Duodenal mucosa (tissue), 2 donors: ENCODE results near the gene LIMS2.

Experiments
- H3K27ac ChIP-seq: one replicate; pipeline ENCODE4 v1.7.0; 2013; ENCODE audit warnings: low read depth, low read length
- H3K27me3 ChIP-seq, 2 donors: one replicate each; pipeline ENCODE4 v1.7.0; 2013; ENCODE audit warnings: low read length in 2 of 2, control low read depth in 1 of 2; ENCODE audit not compliant: insufficient read depth in 2 of 2, control insufficient read depth in 1 of 2
- H3K36me3 ChIP-seq, 2 donors: one replicate each; pipeline ENCODE4 v1.7.0; 2013; ENCODE audit warnings: low read length in 2 of 2, control low read depth in 1 of 2; ENCODE audit not compliant: insufficient read depth in 2 of 2, control insufficient read depth in 1 of 2
- H3K4me1 ChIP-seq, 2 donors: one replicate each; pipeline ENCODE4 v1.7.0; 2013; ENCODE audit warnings: low read length in 2 of 2, control low read depth in 1 of 2; ENCODE audit not compliant: insufficient read depth in 2 of 2, control insufficient read depth in 1 of 2
- H3K4me3 ChIP-seq, 2 donors: one replicate each; pipeline ENCODE4 v1.7.0; 2013; ENCODE audit warnings: low read length in 2 of 2, low read depth in 1 of 2
- H3K9ac ChIP-seq, 2 donors: one replicate each; pipeline ENCODE4 v1.7.0; 2013; ENCODE audit warnings: low read length in 2 of 2, low read depth in 1 of 2
- H3K9me3 ChIP-seq, 2 donors: one replicate each; pipeline ENCODE4 v1.7.0; 2013; ENCODE audit warnings: low read length in 2 of 2, control low read depth in 1 of 2; ENCODE audit not compliant: control insufficient read depth in 1 of 2

LIMS2 gene

GRCh38 chr2:127650785-127651380, 24.4 kb downstream of the LIMS2 start:
- no peaks in the 10 kb centered on the region for H3K36me3 ChIP-seq
- peaks cover 0 to 5% of the 10 kb centered on the region in 2 donors for H3K4me1 ChIP-seq
- no peak overlapping the region for H3K9ac ChIP-seq
- no peak overlapping the region for H3K4me3 ChIP-seq
- H3K27me3 ChIP-seq = no peaks in the 10 kb centered on the region
- H3K27ac ChIP-seq = no peak overlapping the region
- no peaks in the 10 kb centered on the region for H3K9me3 ChIP-seq

GRCh38 chr2:127650041-127650784, 25.1 kb downstream of the LIMS2 start:
- H3K9ac ChIP-seq = no peak overlapping the region
- H3K4me3 ChIP-seq = no peak overlapping the region
- H3K4me1 ChIP-seq = peaks cover 0 to 8% of the 10 kb centered on the region in 2 donors
- no peaks in the 10 kb centered on the region for H3K9me3 ChIP-seq
- H3K27ac ChIP-seq = no peak overlapping the region
- H3K36me3 ChIP-seq = no peaks in the 10 kb centered on the region
- no peaks in the 10 kb centered on the region for H3K27me3 ChIP-seq

- no peaks in the 10 kb centered on the region for H3K9me3 ChIP-seq
- H3K27me3 ChIP-seq = no peaks in the 10 kb centered on the region
- H3K27ac ChIP-seq = no peak overlapping the region
- H3K9ac ChIP-seq = no peak overlapping the region
- H3K36me3 ChIP-seq = no peaks in the 10 kb centered on the region
- no peak overlapping the region for H3K4me3 ChIP-seq
- H3K4me1 ChIP-seq = peaks cover 3 to 8% of the 10 kb centered on the region in 2 donors
Measured at GRCh38 chr2:127649684-127650040, 25.7 kb downstream of the LIMS2 start.

- Histone ChIP-seq H3K27ac (no peak overlapping the region), H3K36me3 (no peaks in the 10 kb centered on the region), H3K4me3 (no peak overlapping the region), H3K4me1 (peaks cover 3 to 8% of the 10 kb centered on the region in 2 donors), H3K27me3 (no peaks in the 10 kb centered on the region), H3K9me3 (no peaks in the 10 kb centered on the region), H3K9ac (no peak overlapping the region)
Measured at GRCh38 chr2:127649100-127649611, 26.2 kb downstream of the LIMS2 start.

- no peaks in the 10 kb centered on the region for H3K9me3 ChIP-seq
- peaks cover 3 to 8% of the 10 kb centered on the region in 2 donors for H3K4me1 ChIP-seq
- H3K4me3 ChIP-seq = no peak overlapping the region
- H3K27ac ChIP-seq = no peak overlapping the region
- H3K36me3 ChIP-seq = no peaks in the 10 kb centered on the region
- H3K27me3 ChIP-seq = no peaks in the 10 kb centered on the region
- no peak overlapping the region for H3K9ac ChIP-seq
Measured at GRCh38 chr2:127648321-127648720, 27.0 kb downstream of the LIMS2 start.

- peaks cover 3 to 8% of the 10 kb centered on the region in 2 donors for H3K4me1 ChIP-seq
Measured at GRCh38 chr2:127647242-127648190, 27.8 kb downstream of the LIMS2 start.

GRCh38 chr2:127646487-127647241, 28.7 kb downstream of the LIMS2 start:
- no peak overlapping the region for H3K9ac ChIP-seq
- H3K27me3 ChIP-seq = no peaks in the 10 kb centered on the region
- no peak overlapping the region for H3K4me3 ChIP-seq
- H3K27ac ChIP-seq = no peak overlapping the region
- H3K36me3 ChIP-seq = no peaks in the 10 kb centered on the region
- H3K4me1 ChIP-seq = peaks cover 3 to 8% of the 10 kb centered on the region in 2 donors
- H3K9me3 ChIP-seq = no peaks in the 10 kb centered on the region

More at GRCh38 chr2:127647242-127648190, 27.8 kb downstream of the LIMS2 start:
- Histone ChIP-seq H3K9me3 (no peaks in the 10 kb centered on the region), H3K27ac (no peak overlapping the region), H3K27me3 (no peaks in the 10 kb centered on the region), H3K4me3 (no peak overlapping the region), H3K9ac (no peak overlapping the region), H3K36me3 (no peaks in the 10 kb centered on the region)

- no peaks in the 10 kb centered on the region for H3K36me3 ChIP-seq
- H3K27ac ChIP-seq = no peak within 1 kb of the TSS
- peaks cover 3 to 8% of the 10 kb centered on the region in 2 donors for H3K4me1 ChIP-seq
- no peaks in the 10 kb centered on the region for H3K27me3 ChIP-seq
- no peak within 1 kb of the TSS for H3K9ac ChIP-seq
- no peaks in the 10 kb centered on the region for H3K9me3 ChIP-seq
- H3K4me3 ChIP-seq = no peak within 1 kb of the TSS
Measured at GRCh38 chr2:127645395-127646291, 29.7 kb downstream of the LIMS2 start, which contains the start of gene GPR17. Gene GPR17 (plus strand): TSS chr2:127646153. CDS start chr2:127650736, 4,583 bp downstream.

- Histone ChIP-seq H3K9ac (no peak overlapping the region), H3K36me3 (no peaks in the 10 kb centered on the region), H3K9me3 (no peaks in the 10 kb centered on the region), H3K27ac (no peak overlapping the region), H3K4me3 (no peak overlapping the region), H3K27me3 (no peaks in the 10 kb centered on the region), H3K4me1 (peaks cover 3 to 8% of the 10 kb centered on the region in 2 donors)
Measured at GRCh38 chr2:127645026-127645394, 30.3 kb downstream of the LIMS2 start.
